HG02588 (cell line): ENCODE measurements around the gene RNU6-1.

Experiments used
- ATAC-seq: cut with Tn5 transposase; IDR thresholded peaks from one replicate; pipeline ENCODE4 v1.9.1; 2021; ENCODE audit warnings: mild to moderate bottlenecking, moderate library complexity; ENCODE audit not compliant: unreplicated experiment

RNU6-1 gene

GRCh38 chr15:67822537-67823313 is 17.1 kb downstream of the RNU6-1 start:
- ATAC-seq = no peak

GRCh38 chr15:67821784-67822440 is 17.9 kb downstream of the RNU6-1 start:
- ATAC-seq = no peak

GRCh38 chr15:67820992-67821783 is 18.7 kb downstream of the RNU6-1 start:
- no peak for ATAC-seq

GRCh38 chr15:67820122-67820991 is 19.5 kb downstream of the RNU6-1 start:
- no peak for ATAC-seq

GRCh38 chr15:67819636-67820035 is 20.2 kb downstream of the RNU6-1 start:
- ATAC-seq = no peak

- ATAC-seq = no peak
These were observed 21.4 kb downstream of the RNU6-1 start for GRCh38 chr15:67818464-67818863.

- ATAC-seq = no peak
These were observed 23.2 kb downstream of the RNU6-1 start for GRCh38 chr15:67816668-67817067.

- no peak for ATAC-seq
These were observed 24.7 kb downstream of the RNU6-1 start for GRCh38 chr15:67815036-67815592.

GRCh38 chr15:67813104-67813634 is 26.7 kb downstream of the RNU6-1 start:
- ATAC-seq = no peak

- ATAC-seq = no peak
These were observed 27.6 kb downstream of the RNU6-1 start for GRCh38 chr15:67812241-67812644.

GRCh38 chr15:67809866-67810265 is 30.0 kb downstream of the RNU6-1 start:
- no peak for ATAC-seq

- no peak for ATAC-seq
These were observed 30.4 kb downstream of the RNU6-1 start for GRCh38 chr15:67809441-67809840.

GRCh38 chr15:67808821-67809220 is 31.0 kb downstream of the RNU6-1 start:
- no peak for ATAC-seq

GRCh38 chr15:67807836-67808235 is 32.0 kb downstream of the RNU6-1 start:
- no peak for ATAC-seq

GRCh38 chr15:67807141-67807540 is 32.7 kb downstream of the RNU6-1 start:
- no peak for ATAC-seq

- ATAC-seq = no peak
These were observed 33.3 kb downstream of the RNU6-1 start for GRCh38 chr15:67806536-67806935.

- ATAC-seq = no peak
These were observed 34.0 kb downstream of the RNU6-1 start for GRCh38 chr15:67805666-67806516.

GRCh38 chr15:67805008-67805665 is 34.7 kb downstream of the RNU6-1 start:
- no peak for ATAC-seq
